Hepatocyte (in vitro differentiated cells): ENCODE measurements around the gene OR4S2. TPM values are rescaled to one million over a fixed set of nuclear protein-coding genes. Genes with fewer than 3 reads are reported as not detected.

Source experiments
- DNase-seq: peaks from one replicate; pipeline ENCODE4 v3.0.0-alpha.2; 2016; ENCODE audit warnings: low spot score
- H2AFZ ChIP-seq: fragments of 200-600 bp; sonication (generic); 2 replicates; pipeline ENCODE4 v1.6.0; 2016; ENCODE audit warnings: antibody characterized with exemption, mild to moderate bottlenecking
- H3K27ac ChIP-seq: fragments of 200-600 bp; sonication (generic); 2 replicates; pipeline ENCODE4 v1.5.1; 2016; ENCODE audit warnings: mild to moderate bottlenecking
- H3K27me3 ChIP-seq: fragments of 200-600 bp; sonication (generic); 2 replicates; pipeline ENCODE4 v1.6.1; 2016
- H3K36me3 ChIP-seq: fragments of 200-600 bp; sonication (generic); replicated peaks from 2 replicates; pipeline ENCODE4 v1.5.1; 2016; ENCODE audit warnings: low read depth; ENCODE audit not compliant: insufficient read depth
- H3K4me1 ChIP-seq: fragments of 200-600 bp; sonication (generic); 2 replicates; pipeline ENCODE4 v1.5.1; 2016; ENCODE audit warnings: mild to moderate bottlenecking, moderate library complexity; ENCODE audit not compliant: insufficient read depth
- H3K4me2 ChIP-seq: fragments of 200-600 bp; sonication (generic); 2 replicates; pipeline ENCODE4 v1.6.0; 2016
- H3K4me3 ChIP-seq: fragments of 200-600 bp; sonication (generic); 2 replicates; pipeline ENCODE4 v1.5.1; 2016; ENCODE audit warnings: mild to moderate bottlenecking
- H3K79me2 ChIP-seq: fragments of 200-600 bp; sonication (generic); 2 replicates; pipeline ENCODE4 v1.6.0; 2017; ENCODE audit warnings: mild to moderate bottlenecking
- H3K9me2 ChIP-seq: fragments of 200-600 bp; sonication (generic); replicated peaks from 2 replicates; pipeline ENCODE4 v1.6.0; 2017; ENCODE audit warnings: mild to moderate bottlenecking; ENCODE audit not compliant: insufficient read depth
- H3K9me3 ChIP-seq: fragments of 200-600 bp; sonication (generic); 2 replicates; pipeline ENCODE4 v1.5.1; 2016; ENCODE audit warnings: low read depth, mild to moderate bottlenecking
- H4K20me1 ChIP-seq: fragments of 200-600 bp; sonication (generic); 2 replicates; pipeline ENCODE4 v1.6.0; 2016; ENCODE audit warnings: mild to moderate bottlenecking; ENCODE audit not compliant: insufficient read depth, poor library complexity, severe bottlenecking
- EZH2 ChIP-seq: fragments of 200-600 bp; sonication (generic); IDR thresholded peaks from 2 replicates; pipeline ENCODE4 v1.6.1; 2016; ENCODE audit warnings: antibody characterized with exemption, mild to moderate bottlenecking, borderline replicate concordance
- EZH2phosphoT487 ChIP-seq: fragments of 200-600 bp; sonication (generic); IDR thresholded peaks from one replicate; pipeline ENCODE4 v1.6.1; 2018; ENCODE audit warnings: antibody characterized with exemption, mild to moderate bottlenecking, low read depth, moderate library complexity; ENCODE audit not compliant: unreplicated experiment, severe bottlenecking
- WGBS: methylation state at CpG from one replicate; pipeline ENCODE4 v1.1.6; 2016; ENCODE audit warnings: low lambda C conversion rate; ENCODE audit errors: missing lambda C conversion rate; 5-methylcytosine and 5-hydroxymethylcytosine counted together
- polyA plus RNA-seq: library from polyadenylated mRNA; unstranded; fragments of >200 nt; fragmentation: Nextera tagmentation; extraction: Ambion mirVana; gene quantifications from 2 replicates; pipeline ENCODE4 v1.2.1, GENCODE V29; 2016
- total RNA-seq: library from RNA; depleted of rRNA; stranded (reverse); fragments of >200 nt; gene quantifications from 2 replicates; pipeline ENCODE4 v1.2.3, GENCODE V29; 2014
- TF ChIP-seq, protein P1 (sequence below): fragments of 200-600 bp; sonication (generic); IDR thresholded peaks from 2 replicates; pipeline ENCODE4 v1.5.1; 2016; ENCODE audit warnings: antibody characterized with exemption, mild to moderate bottlenecking; ENCODE audit not compliant: poor library complexity

Gene OR4S2
- total and polyA plus RNA-seq, 2 experiments from 2014 or later = not detected

DNA sequence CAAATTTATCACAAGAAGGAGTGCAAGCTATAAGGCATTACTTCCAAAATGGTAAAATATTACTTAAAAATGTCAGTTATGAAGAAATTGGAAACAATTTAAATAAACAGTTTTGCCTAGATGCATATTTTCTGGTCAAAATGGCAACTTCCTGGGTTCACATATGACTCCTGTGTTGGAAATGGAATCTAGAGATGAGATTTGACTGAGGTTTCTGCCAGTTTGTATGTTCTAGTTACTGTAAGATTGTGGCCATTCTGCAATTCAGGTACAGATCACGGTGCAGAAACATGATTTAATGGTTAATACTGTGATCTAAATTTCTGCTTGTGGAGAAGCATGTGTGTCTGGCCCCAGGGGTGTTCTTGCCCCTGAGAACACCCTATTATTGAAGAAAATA, 10.5 kb downstream of the OR4S2 start:
- Histone ChIP-seq H3K9me2 (no peaks in the 10 kb centered on the region), H4K20me1 (no peaks in the 10 kb centered on the region), H3K4me1 (no peaks in the 10 kb centered on the region), H2AFZ (no peak overlapping the region), H3K4me2 (no peak overlapping the region), H3K36me3 (no peaks in the 10 kb centered on the region), H3K27ac (no peak overlapping the region), H3K4me3 (no peak overlapping the region), H3K9me3 (no peaks in the 10 kb centered on the region), H3K79me2 (no peaks in the 10 kb centered on the region), H3K27me3 (no peaks in the 10 kb centered on the region)
- no peak for DNase-seq
- TF ChIP-seq, protein P1, sequence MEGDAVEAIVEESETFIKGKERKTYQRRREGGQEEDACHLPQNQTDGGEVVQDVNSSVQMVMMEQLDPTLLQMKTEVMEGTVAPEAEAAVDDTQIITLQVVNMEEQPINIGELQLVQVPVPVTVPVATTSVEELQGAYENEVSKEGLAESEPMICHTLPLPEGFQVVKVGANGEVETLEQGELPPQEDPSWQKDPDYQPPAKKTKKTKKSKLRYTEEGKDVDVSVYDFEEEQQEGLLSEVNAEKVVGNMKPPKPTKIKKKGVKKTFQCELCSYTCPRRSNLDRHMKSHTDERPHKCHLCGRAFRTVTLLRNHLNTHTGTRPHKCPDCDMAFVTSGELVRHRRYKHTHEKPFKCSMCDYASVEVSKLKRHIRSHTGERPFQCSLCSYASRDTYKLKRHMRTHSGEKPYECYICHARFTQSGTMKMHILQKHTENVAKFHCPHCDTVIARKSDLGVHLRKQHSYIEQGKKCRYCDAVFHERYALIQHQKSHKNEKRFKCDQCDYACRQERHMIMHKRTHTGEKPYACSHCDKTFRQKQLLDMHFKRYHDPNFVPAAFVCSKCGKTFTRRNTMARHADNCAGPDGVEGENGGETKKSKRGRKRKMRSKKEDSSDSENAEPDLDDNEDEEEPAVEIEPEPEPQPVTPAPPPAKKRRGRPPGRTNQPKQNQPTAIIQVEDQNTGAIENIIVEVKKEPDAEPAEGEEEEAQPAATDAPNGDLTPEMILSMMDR = no peak
- TF ChIP-seq EZH2phosphoT487 (no peak), EZH2 (no peak)
- WGBS = 42% methylated on average over 1 of the region's 1 CpG

DNA sequence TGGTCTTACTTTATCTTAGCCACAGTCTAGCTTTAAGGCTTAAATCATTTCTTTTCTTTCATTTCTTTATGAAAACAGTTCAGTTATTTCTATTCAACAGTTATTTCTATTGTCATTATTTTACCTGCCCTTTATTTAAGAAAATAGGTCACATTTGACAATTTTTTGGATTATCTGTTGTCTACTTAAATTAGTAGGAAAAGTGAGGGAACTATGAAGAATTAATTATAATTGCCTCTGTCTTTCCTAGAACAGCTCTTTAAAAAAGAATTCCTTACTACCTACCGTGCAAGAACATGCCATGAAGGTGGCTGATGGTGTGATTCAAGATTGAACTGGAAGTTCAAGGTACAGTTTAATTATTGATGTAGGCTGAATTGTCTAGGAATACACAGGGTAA, 13.8 kb downstream of the OR4S2 start, which contains the start of gene OR4C6:
TSS of gene OR4C6 (plus strand) at position 301 of the 400 bp plus-strand sequence. CDS start 2,966 bp downstream, outside the sequence.
- Histone ChIP-seq H3K4me2 (no peak within 1 kb of the TSS), H3K27ac (no peak within 1 kb of the TSS), H3K79me2 (no peaks in the 10 kb centered on the region), H4K20me1 (no peaks in the 10 kb centered on the region), H3K9me3 (no peaks in the 10 kb centered on the region), H3K4me1 (no peaks in the 10 kb centered on the region), H3K27me3 (no peaks in the 10 kb centered on the region), H3K4me3 (no peak within 1 kb of the TSS), H3K36me3 (no peaks in the 10 kb centered on the region), H2AFZ (no peak within 1 kb of the TSS), H3K9me2 (no peaks in the 10 kb centered on the region)
- WGBS = 47% methylated on average over 1 of the region's 1 CpG
- no peak for TF ChIP-seq EZH2phosphoT487
- TF ChIP-seq, protein P1 = no peak
- no peak for TF ChIP-seq EZH2
- no peak for DNase-seq

DNA sequence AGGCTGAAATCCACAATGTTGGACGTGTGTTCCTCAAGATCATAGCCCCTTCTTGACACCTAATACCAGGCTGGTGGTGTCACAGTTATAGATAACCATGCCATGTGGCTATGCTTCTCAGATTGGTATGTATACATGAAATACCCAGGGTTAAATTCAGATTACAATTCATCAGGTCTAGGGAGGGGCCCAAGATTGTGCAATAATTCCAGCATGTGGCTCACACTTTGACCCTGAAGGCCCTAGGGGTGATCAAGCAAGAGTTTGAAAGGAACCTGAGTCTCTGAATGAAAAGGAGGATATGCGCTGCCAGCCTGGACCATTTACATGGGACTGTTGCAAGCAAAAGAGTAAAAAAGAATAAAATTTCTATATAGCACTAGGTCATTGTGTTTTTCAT, 21.2 kb downstream of the OR4S2 start:
- TF ChIP-seq EZH2phosphoT487 = no peak
- TF ChIP-seq, protein P1 = no peak
- TF ChIP-seq EZH2 = no peak
- DNase-seq = no peak
- WGBS = 54% methylated on average over 2 of the region's 2 CpGs

DNA sequence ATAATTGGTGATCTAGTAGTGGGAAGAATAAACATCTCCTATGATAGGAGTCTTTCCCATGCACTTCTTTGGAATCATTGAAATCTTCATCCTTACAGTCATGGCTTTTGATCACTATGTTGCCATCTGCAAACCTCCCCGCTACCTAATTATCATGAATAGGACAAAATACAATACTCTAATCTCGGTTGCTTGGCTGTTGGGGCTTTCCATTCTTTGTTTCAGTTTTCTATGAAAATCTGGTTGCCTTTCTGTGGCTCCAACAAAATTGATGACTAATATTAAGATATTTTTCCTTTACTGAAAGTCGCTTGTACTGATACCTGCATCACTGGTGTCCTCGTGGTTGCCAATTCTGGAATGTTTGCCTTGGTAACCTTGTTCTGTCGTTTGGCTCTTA, 25.7 kb downstream of the OR4S2 start:
- Histone ChIP-seq H4K20me1 (no peaks in the 10 kb centered on the region), H3K27ac (no peak overlapping the region), H3K9me3 (no peaks in the 10 kb centered on the region), H3K4me3 (no peak overlapping the region), H2AFZ (no peak overlapping the region), H3K4me1 (no peaks in the 10 kb centered on the region), H3K9me2 (no peaks in the 10 kb centered on the region), H3K36me3 (no peaks in the 10 kb centered on the region), H3K4me2 (no peak overlapping the region), H3K79me2 (no peaks in the 10 kb centered on the region), H3K27me3 (no peaks in the 10 kb centered on the region)
- DNase-seq = no peak
- TF ChIP-seq, protein P1 = no peak
- TF ChIP-seq EZH2phosphoT487 = no peak
- no peak for TF ChIP-seq EZH2
- 54% methylated on average over 5 of the region's 5 CpGs for WGBS

More for the DNA sequence above, 21.2 kb downstream of the OR4S2 start:
- Histone ChIP-seq H4K20me1 (no peaks in the 10 kb centered on the region), H3K9me3 (no peaks in the 10 kb centered on the region), H3K27ac (no peak overlapping the region), H2AFZ (no peak overlapping the region), H3K4me1 (no peaks in the 10 kb centered on the region), H3K9me2 (no peaks in the 10 kb centered on the region), H3K36me3 (no peaks in the 10 kb centered on the region), H3K79me2 (no peaks in the 10 kb centered on the region), H3K4me3 (no peak overlapping the region), H3K27me3 (no peaks in the 10 kb centered on the region), H3K4me2 (no peak overlapping the region)
